ENCODE measurements around the gene ZC3H12C.

The ZC3H12C gene

DNA sequence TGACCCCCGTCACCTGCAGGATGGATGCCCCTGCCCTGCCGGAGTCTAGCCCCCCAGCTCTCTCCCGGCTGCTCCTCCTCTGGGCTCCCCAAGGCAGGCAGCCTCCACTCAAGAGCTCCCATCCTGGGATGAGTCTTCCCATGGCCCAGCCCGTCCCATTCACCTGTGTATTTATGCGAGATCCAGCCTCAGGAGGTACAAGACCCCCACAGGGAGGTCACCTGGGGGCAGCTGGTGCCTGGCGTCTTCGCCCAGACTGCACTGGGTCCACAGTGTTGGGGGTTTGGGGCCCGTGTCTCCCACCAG is 43.0 kb upstream of the ZC3H12C start:
- DNase-seq (ENCODE audit: low read depth), result no peak
- no peak for TF ChIP-seq MYC (IDR thresholded peaks at IDR 0.05; ENCODE audit: low read depth, low read length)
- no peak for TF ChIP-seq POLR2A (IDR thresholded peaks at IDR 0.05; ENCODE audit: extremely low read depth, insufficient read length)
- TF ChIP-seq, protein P1, sequence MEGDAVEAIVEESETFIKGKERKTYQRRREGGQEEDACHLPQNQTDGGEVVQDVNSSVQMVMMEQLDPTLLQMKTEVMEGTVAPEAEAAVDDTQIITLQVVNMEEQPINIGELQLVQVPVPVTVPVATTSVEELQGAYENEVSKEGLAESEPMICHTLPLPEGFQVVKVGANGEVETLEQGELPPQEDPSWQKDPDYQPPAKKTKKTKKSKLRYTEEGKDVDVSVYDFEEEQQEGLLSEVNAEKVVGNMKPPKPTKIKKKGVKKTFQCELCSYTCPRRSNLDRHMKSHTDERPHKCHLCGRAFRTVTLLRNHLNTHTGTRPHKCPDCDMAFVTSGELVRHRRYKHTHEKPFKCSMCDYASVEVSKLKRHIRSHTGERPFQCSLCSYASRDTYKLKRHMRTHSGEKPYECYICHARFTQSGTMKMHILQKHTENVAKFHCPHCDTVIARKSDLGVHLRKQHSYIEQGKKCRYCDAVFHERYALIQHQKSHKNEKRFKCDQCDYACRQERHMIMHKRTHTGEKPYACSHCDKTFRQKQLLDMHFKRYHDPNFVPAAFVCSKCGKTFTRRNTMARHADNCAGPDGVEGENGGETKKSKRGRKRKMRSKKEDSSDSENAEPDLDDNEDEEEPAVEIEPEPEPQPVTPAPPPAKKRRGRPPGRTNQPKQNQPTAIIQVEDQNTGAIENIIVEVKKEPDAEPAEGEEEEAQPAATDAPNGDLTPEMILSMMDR (IDR thresholded peaks at IDR 0.05; ENCODE audit: low read depth, low read length), result no peak
- TF ChIP-seq, protein P2, sequence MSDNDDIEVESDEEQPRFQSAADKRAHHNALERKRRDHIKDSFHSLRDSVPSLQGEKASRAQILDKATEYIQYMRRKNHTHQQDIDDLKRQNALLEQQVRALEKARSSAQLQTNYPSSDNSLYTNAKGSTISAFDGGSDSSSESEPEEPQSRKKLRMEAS (IDR thresholded peaks at IDR 0.05; ENCODE audit: low read depth, low read length), result no peak
- H3K4me3 ChIP-seq (ENCODE audit: low read depth, low read length), result no peak overlapping the region

DNA sequence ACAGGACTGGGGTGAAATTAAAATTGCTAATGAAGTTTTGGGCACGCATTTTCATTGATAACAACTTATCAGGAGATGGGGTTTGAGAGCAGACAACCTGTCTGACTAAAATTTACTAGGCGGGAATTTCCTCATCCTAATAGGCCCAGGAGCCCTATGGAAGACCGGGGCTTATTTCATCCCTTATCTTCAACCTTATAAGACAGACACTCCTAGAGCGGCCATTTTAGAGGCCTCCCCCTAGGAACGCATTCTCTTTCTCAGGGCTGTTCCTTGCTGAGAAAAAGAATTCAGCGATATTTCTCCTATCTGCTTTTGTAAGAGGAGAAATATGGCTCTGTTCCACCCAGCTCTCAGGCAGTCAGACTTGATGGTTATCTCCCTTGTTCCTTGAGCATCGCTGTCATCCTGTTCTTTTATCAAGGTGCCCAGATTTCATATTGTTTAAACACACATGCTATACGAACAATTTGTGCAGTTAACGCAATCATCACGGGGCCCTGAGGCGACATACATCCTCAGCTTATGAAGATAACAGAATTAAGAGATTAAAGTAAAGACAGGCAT is 39.3 kb upstream of the ZC3H12C start:
- TF ChIP-seq POLR2A (IDR thresholded peaks at IDR 0.05; ENCODE audit: extremely low read depth, insufficient read length), result no peak
- TF ChIP-seq, protein P1 (IDR thresholded peaks at IDR 0.05; ENCODE audit: low read depth, low read length), result no peak
- TF ChIP-seq, protein P2 (IDR thresholded peaks at IDR 0.05; ENCODE audit: low read depth, low read length), result no peak
- TF ChIP-seq MYC (IDR thresholded peaks at IDR 0.05; ENCODE audit: low read depth, low read length), result no peak
- H3K4me3 ChIP-seq (ENCODE audit: low read depth, low read length), result no peak overlapping the region
- DNase-seq (ENCODE audit: low read depth), result no peak

DNA sequence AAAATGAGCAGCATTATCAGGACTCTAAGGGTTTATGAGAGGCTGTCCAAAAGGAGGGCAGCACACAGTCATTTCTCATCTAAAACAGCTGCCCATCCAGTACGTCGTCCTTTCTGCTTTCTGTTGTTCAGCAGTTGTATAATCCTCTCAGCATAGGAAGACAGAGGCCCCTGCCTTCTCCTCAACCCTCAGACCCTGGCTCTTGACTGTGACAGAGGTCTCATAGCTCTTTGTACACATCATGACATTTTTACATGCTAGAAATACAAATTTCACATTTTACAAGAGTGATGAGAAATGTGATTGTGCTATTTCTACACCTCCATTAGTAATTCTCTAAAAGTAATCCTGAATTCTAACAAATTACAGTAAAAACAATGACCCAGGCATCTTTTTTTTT is 36.2 kb upstream of the ZC3H12C start:
- TF ChIP-seq, protein P1 (IDR thresholded peaks at IDR 0.05; ENCODE audit: low read depth, low read length), result no peak
- TF ChIP-seq MYC (IDR thresholded peaks at IDR 0.05; ENCODE audit: low read depth, low read length) (no peak), POLR2A (IDR thresholded peaks at IDR 0.05; ENCODE audit: extremely low read depth, insufficient read length) (no peak)
- TF ChIP-seq, protein P2 (IDR thresholded peaks at IDR 0.05; ENCODE audit: low read depth, low read length), result no peak
- DNase-seq (ENCODE audit: low read depth), result no peak
- no peak overlapping the region for H3K4me3 ChIP-seq (ENCODE audit: low read depth, low read length)

DNA sequence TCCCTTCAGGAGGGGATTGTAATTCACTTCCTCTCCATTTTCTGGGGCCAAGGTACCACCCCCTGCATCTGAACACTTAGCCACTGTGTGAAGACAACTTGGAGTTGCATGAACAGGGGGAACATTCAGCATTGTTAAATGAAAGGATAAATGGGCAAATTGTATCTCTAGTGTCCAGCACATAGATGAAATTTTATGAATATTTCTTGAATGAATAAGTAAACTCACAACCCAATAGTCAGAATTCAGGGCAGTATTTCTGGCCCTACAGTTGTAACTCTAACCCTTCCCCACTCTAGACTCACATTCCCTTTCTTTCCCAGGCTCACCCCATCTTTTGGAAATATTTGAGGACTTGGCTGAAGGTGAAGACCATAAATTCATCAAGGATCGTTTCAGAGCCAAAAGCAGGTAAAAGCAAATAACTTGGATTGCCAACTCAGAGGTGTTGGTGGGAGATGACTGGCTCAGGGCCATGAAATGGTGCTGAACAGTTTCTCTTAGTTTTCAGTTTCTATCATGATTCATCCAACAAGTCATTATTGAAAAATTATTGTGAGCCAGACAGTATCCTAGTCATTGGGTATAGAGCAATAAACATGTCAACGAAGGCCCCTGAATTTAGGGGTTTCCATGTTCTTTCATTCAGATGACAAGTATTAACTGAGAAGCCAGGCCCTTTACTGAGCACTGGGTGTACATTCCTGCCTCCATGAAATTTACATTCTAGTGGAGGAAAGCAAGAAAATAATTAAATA is 33.3 kb upstream of the ZC3H12C start:
- no peak overlapping the region for H3K4me3 ChIP-seq (ENCODE audit: low read depth, low read length)
- TF ChIP-seq, protein P2 (IDR thresholded peaks at IDR 0.05; ENCODE audit: low read depth, low read length), result no peak
- TF ChIP-seq MYC (IDR thresholded peaks at IDR 0.05; ENCODE audit: low read depth, low read length) (no peak), POLR2A (IDR thresholded peaks at IDR 0.05; ENCODE audit: extremely low read depth, insufficient read length) (no peak)
- TF ChIP-seq, protein P1 (IDR thresholded peaks at IDR 0.05; ENCODE audit: low read depth, low read length), result no peak
- no peak for DNase-seq (ENCODE audit: low read depth)

DNA sequence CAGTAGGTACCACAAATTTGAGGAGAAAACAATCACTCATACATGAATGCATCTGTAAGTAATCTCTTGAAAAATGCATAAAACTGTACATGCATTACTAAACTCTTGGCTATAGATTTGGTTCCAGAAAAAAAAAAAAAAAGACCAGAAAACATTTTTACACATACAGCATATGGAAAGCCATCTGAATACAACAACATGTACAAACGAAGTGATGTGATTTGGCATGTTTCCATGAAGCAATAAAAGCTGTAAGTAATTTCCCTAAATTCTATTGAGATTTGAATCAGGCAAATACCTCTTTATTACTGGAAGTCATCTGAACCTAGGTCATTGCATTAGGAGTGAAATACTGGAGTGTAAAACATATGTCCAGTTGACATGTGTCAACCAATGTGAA is 31.9 kb upstream of the ZC3H12C start:
- no peak for DNase-seq (ENCODE audit: low read depth)

More for the DNA sequence above, 31.9 kb upstream of the ZC3H12C start:
- TF ChIP-seq MYC (IDR thresholded peaks at IDR 0.05; ENCODE audit: low read depth, low read length), result no peak
- TF ChIP-seq, protein P1 (IDR thresholded peaks at IDR 0.05; ENCODE audit: low read depth, low read length), result no peak
- TF ChIP-seq POLR2A (IDR thresholded peaks at IDR 0.05; ENCODE audit: extremely low read depth, insufficient read length), result no peak
- TF ChIP-seq, protein P2 (IDR thresholded peaks at IDR 0.05; ENCODE audit: low read depth, low read length), result no peak
- H3K4me3 ChIP-seq (ENCODE audit: low read depth, low read length), result no peak overlapping the region
